Medulla oblongata (tissue), 1 donor: ENCODE data around the gene ZNF408.
"Not testable (repeated sequence)": the region's sequence is repeated elsewhere in the genome, so short reads cannot be mapped to it uniquely, and the experiment has no call there.

Experiments
- DNase-seq: peaks from one replicate; pipeline ENCODE4 v3.0.0-alpha.2; 2015; ENCODE audit errors: extremely low spot score

ZNF408 gene

DNA sequence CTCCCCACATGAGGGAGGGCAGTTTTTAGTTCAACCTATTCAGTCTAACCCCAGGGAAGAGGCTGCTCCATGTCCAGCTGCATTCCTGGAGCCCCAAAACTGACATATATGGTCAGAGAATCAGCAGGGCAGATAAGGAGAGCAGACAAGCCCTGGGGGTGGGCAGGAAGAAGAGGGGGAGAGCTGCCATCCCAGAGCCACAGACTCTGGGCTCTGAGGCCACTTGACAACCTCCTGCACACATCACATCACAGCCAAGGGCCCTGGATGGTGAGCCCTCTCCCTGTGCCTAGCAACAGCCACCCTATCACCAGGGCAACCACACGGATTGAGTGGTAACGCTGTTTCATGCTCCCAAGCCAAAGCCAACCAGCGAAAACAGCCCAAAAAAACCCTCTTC is 3.5 kb upstream of the ZNF408 start:
- peak; percentile 81 for DNase-seq

GRCh38 chr11:46697723-46698122 is 3.1 kb upstream of the ZNF408 start:
- no peak for DNase-seq

GRCh38 chr11:46698597-46698996 is 2.2 kb upstream of the ZNF408 start:
- no peak for DNase-seq

GRCh38 chr11:46701078-46701654 is 335 bp downstream of the ZNF408 start:
- no peak for DNase-seq

DNA sequence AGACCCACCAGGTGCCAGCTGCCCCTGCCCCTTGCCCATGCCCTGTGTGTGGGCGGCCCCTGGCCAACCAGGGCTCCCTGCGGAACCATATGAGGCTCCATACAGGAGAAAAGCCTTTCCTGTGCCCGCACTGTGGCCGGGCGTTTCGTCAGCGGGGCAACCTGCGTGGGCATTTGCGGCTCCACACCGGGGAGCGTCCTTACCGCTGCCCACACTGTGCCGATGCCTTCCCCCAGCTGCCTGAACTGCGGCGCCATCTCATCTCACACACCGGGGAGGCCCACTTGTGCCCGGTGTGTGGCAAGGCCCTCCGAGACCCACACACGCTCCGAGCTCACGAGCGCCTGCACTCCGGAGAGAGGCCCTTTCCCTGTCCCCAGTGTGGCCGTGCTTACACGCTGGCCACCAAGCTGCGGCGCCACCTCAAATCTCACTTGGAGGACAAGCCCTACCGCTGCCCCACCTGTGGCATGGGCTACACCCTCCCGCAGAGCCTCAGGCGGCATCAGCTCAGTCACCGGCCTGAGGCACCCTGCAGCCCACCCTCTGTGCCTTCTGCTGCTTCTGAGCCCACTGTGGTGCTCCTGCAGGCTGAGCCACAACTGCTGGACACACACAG is 4.3 kb downstream of the ZNF408 start:
- no peak for DNase-seq

DNA sequence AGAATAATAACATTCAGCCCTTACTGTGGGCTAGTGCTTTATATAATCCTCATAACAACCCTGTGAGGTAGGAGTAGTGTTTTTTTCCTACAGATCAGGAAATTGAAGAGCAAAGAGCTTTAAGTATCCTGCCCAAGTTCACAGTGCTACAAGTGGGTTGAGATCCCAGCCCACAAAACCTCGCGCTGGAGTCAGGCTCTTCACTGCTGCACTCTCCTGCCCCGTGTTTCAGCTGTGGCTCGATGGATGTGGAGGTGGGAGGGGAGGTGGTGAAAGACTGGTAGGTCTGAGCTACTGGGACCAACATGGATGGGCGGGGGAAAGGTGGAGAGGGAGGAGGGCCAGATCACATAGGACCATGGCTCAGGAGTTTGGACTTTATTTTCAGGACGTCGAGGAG is 6.1 kb downstream of the ZNF408 start:
- no peak for DNase-seq

GRCh38 chr11:46709351-46709750 is 8.5 kb downstream of the ZNF408 start:
- not testable (repeated sequence) for DNase-seq

DNA sequence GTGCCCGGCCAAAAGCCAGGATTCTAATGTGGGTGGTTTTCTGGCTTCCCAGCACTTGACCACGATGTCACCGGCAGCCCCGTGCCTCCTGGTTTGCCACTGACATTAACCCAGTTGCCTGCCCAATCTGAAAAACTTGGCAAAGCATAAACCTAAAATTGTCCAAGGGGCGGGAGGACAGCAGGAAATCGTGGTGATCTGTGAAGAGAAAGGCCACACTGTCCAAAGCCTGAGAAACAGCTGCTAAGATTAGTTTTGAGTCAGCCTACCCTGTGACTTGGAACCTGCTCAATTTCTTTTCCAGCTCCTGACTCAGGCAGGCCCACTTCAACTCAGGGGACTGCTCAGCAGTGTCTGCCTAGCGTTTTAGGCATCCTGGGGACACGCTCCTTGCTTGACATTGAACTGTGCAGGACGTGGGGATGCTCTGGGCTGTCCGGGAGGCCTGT is 10.0 kb downstream of the ZNF408 start:
- DNase-seq = peak; percentile 60

GRCh38 chr11:46711303-46711702 is 10.5 kb downstream of the ZNF408 start:
- no peak for DNase-seq

DNA sequence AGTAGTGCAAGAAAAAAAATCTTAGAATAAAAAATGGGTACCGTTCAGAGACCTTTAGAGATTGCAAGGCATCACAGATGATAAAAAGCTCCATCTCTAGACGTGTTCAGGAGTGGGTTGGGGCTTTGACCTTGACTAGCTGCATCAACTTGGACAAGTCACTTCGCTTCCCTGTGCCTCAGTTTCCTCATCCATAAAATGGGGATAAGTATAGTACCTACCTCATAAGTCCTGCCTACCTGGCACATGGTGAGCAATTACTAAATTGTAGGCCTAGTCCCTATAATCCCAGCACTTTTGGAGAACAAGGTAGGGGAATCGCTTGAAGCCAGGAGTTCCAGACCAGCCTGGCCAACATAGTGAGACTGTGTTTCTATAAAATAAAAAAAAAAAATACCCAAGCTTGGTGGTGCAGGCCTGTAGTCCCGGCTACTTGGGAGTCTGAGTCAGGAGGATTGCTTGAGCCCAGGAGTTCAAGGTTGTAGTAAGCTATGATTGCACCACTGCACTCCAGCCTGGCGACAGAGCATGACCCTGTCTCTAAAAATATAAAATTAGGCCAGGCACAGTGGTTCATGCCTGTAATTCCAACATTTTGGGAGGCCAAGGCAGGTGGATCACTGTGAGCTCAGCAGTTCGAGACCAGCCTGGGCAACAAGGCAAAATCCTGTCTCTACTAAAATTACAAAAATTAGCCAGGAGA is 12.2 kb downstream of the ZNF408 start:
- no peak for DNase-seq

DNA sequence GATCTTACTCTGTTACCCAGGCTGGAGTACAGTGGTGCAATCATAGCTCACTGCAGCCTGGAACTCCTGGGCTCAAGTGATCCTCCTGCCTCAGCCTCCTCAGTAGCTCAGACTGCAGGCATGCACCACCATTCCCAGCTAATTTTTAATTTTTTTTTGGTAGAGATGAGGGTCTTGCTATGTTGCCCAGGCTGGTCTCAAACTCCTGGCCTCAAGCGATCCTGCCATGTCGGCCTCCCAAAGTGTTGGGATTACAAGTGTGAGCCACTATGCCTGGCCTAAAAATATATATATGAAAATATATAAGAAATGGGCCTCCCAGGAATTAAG is 17.0 kb downstream of the ZNF408 start:
- not testable (repeated sequence) for DNase-seq

DNA sequence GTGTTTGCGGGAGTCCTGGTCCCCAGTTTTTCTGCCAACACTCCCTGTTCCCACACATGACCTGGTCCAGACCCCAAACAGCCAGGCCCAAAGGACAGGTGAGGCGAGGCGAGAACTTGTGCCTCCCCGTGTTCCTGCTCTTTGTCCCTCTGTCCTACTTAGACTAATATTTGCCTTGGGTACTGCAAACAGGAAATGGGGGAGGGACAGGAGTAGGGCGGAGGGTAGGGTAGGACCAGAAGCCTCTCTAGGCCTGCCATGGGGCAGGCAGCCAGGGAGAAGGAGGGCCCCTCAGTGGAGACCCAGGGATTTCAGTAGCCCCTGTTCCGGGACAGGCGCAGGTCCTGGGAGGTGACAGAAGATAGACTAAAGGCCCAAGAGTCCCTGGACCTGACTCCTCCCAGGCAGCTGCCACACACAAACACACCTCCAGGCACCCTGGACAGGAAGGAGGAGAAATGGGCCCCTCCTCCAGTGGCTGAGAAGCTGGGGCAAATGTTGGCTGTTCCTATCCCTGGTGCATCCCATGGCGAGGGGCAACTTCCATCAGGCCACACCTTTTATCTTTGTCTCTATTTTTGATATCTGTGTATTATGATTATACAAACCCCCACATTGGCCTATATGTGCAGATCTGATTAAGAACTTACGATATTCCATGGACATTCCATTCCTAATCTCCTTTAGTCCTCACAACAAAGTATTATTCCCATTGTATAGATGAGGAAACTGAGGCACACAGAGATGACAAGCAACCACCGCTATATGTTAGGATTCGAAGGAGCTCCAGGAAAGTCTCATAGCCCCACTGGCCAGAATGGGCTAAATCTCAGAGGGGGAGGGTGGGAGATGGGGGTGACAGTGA is 17.6 kb downstream of the ZNF408 start:
- DNase-seq = no peak

- no peak for DNase-seq
These were observed 18.3 kb downstream of the ZNF408 start, which contains the start of gene F2 for GRCh38 chr11:46719048-46719542. Gene F2, plus strand, starts transcription at chr11:46719213. Its CDS starts 23 bp downstream, at chr11:46719236.

- DNase-seq = no peak
These were observed 18.9 kb downstream of the ZNF408 start for GRCh38 chr11:46719543-46720218.

GRCh38 chr11:46721286-46721685 is 20.5 kb downstream of the ZNF408 start:
- DNase-seq = no peak

GRCh38 chr11:46722566-46723358 is 21.9 kb downstream of the ZNF408 start:
- DNase-seq = no peak

DNA sequence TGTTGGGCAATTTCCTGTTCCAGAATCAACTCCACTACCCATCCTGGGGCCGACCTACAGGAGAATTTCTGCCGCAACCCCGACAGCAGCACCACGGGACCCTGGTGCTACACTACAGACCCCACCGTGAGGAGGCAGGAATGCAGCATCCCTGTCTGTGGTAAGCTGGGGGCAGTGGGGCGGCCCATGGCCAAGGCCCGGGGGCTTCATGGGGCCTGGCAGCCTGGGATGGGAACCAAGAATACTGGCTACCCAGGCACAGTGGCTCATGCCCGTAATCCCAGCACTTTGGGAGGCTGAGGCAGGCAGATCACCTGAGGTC is 22.5 kb downstream of the ZNF408 start:
- DNase-seq = no peak

DNA sequence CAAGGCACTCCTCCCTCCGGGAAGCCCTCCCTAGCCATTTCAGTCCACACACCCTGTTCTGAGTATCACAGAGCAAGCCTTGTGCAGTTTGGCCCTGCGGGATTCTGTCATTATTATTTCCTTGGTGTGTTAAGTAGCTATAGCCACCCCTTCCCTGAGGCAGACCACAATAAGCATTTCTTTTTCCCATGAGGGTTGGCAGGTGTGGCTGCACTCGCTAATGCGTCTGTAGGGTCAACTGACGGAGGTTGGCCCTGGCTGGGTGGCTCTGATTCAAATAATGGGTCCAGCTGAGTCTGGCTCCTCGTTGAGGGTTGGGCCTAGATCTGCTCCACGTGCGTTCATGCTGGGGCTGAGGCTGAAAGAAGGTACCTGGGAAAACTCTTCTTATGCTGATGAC is 23.3 kb downstream of the ZNF408 start:
- DNase-seq = no peak

DNA sequence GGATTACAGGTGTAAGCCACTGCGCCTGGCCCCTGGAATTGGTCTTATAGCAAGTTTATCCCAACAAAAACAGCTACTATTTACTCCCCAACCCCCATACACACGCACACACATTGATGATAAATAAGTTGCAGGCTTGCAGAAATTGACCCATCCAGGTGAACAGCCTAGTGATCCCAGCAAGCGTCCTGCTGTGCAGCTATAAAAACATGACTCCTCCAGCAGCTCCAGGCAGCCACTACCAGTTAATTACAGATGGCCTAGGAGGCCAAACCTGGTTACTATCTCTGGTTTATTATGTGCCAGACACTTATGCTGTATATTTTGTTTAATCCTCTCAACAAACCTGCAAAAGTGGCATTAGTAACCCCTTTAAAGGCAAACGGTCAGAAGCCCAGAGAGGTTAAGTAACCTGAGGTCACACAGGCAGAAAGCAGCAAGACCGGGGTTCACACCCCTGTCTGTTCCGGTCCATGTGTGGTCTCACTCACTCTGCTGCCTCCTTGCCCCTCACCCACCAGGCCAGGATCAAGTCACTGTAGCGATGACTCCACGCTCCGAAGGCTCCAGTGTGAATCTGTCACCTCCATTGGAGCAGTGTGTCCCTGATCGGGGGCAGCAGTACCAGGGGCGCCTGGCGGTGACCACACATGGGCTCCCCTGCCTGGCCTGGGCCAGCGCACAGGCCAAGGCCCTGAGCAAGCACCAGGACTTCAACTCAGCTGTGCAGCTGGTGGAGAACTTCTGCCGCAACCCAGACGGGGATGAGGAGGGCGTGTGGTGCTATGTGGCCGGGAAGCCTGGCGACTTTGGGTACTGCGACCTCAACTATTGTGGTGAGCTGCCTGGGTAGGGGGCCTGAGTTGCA is 24.7 kb downstream of the ZNF408 start:
- no peak for DNase-seq
